Spleen (tissue), 7 donors: ENCODE measurements around the gene COL11A1.

Experiments used
- CTCF ChIP-seq, 11 experiments: fragments of 200-600 bp in 7 of 11; fragments of 450-650 bp in 4 of 11; sonication (generic) in 4 of 11; IDR thresholded peaks in 8 of 11; conservative IDR thresholded peaks in 3 of 11; 1 replicate in 7 of 11; 2 replicates in 4 of 11; pipeline versions ENCODE4 v1.4.0 to v1.8.0; 2016 to 2021; ENCODE audit warnings: antibody characterized with exemption in 11 of 11, inconsistent platforms in 4 of 11, mild to moderate bottlenecking in 1 of 11
- POLR2A ChIP-seq, 3 donors: fragments of 450-650 bp; IDR thresholded peaks; one replicate each; pipeline ENCODE4 v1.5.1; 2017; ENCODE audit warnings: antibody characterized with exemption in 3 of 3, mild to moderate bottlenecking in 1 of 3
- POLR2AphosphoS5 ChIP-seq, 3 donors: sonication (generic); formaldehyde crosslinking; IDR thresholded peaks; one replicate each; pipeline ENCODE4 v1.5.1; 2017; ENCODE audit warnings: antibody characterized with exemption in 3 of 3
- donor health status: DM: no; HTN: no; CAD: no; lungs with moderate emphysema.
- donor health status: DM: no; HTN: no; CAD: no.
- donor health status: DM: no; HTN: no; CAD: no.

- no peak for TF ChIP-seq POLR2AphosphoS5 (IDR thresholded peaks at IDR 0.05)
- TF ChIP-seq CTCF (IDR thresholded peaks at IDR 0.05 in 8 of 11, conservative IDR thresholded peaks at IDR 0.05 in 3 of 11): no peak
- no peak for TF ChIP-seq POLR2A (IDR thresholded peaks at IDR 0.05)
These were observed 267.6 kb downstream of the COL11A1 start for GRCh38 chr1:102840741-102841140.
